Esophagus mucosa (tissue), 1 donor: Measurements from ENCODE around the gene SKAP1. TPM values are rescaled to one million over a fixed set of nuclear protein-coding genes. Genes with fewer than 3 reads are reported as not detected.
A peak's percentile ranks its signal among the peaks of the same experiment; 100 is the strongest.
"Not testable (repeated sequence)": the region's sequence is repeated elsewhere in the genome, so short reads cannot be mapped to it uniquely, and the experiment has no call there.

Experiments
- ATAC-seq: fragments of 200-7000 bp; cut with Tn5 transposase; one replicate; pipeline ENCODE4 v1.9.1; 2020
- total RNA-seq: library from RNA; stranded (reverse); gene quantifications from one replicate; pipeline ENCODE4 v1.2.4, GENCODE V29; 2023
- donor health status: DM: yes; HTN: yes; CAD: no.

SKAP1 gene
- total RNA-seq, 1 donor from 2014 or later, result 0.68 TPM

DNA sequence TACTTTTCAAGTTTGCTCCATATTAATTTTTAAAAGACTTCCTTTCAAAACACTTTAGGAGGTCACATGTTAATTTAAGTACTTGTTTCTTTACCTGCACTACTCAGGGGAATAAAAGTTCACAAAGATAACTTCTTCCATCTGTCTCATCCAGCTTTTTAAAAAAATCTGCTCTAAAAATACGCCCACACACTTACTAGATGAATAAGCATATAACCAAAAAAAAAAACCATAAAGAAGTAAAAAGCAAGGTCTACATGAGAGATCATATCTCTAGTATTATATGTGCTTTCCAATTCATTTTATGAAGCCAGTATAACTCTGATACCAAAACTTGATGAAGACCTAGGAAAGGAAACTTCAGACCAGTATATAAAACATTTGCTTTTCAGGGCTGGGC lies 17.2 kb downstream of the SKAP1 start:
- ATAC-seq, result no peak

DNA sequence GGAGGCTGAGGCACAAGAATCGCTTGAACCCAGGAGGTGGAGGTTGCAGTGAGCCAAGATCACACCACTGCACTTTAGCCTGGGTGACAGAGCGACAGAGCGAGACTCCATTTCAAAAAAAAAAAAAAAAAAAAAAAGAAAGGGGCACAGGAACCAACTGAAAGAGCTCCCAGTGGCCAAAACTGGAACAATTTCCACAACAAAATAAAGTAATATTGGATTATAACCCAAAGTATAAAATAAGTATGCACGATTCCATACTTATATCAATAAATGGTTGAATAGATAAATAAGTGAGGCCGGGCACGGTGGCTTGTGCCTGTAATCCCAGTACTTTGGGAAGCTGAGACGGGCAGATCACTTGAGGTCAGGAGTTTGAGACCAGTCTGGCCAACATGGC lies 19.2 kb downstream of the SKAP1 start:
- ATAC-seq, result not testable (repeated sequence)

DNA sequence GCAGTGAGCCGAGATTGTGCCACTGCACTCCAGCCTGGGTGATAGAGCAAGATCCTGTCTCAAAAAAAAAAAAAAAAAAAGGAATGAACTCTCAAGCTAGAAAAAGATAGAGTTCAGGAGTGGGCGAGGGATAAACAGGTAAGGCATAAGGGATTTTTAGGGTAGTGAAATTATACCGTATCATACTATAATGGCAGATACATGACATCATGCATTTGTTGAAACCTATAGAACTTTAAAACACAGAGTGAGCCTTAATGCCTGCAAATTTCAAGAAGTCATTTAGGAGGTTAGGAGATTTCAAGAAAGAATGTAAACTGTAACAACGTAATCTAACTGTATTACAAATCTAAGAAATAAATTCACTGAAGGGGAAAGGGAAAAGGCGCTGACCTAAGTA lies 20.4 kb downstream of the SKAP1 start:
- ATAC-seq, result no peak

DNA sequence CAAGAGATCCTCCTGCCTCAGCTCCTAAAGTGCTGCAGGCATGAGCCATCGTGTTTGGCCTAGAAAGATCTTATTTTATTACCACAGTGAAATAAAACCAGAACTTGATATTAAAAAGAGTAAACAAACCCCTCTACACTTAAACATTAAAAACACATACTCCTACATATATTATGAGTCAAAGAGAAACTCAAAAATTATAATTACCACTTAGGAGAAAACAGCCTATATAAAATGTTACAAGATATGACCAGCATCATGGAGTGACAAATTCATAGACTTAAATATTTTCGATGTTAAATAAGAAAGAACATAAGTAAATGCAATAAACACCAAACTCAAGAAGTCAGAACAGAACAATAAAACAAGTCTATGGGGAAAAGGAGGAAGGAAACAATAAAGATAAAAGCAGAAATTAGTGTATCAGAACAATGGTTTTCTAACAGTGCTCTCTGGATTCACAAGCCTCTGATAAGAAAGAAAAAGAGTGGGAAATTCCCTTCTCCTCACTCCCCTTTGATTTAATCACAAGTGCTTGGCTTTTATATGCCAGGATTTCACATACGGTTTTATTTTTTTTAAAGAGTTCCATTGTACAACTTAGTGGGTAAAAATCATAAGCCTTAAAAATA lies 23.0 kb downstream of the SKAP1 start:
- ATAC-seq, result no peak

DNA sequence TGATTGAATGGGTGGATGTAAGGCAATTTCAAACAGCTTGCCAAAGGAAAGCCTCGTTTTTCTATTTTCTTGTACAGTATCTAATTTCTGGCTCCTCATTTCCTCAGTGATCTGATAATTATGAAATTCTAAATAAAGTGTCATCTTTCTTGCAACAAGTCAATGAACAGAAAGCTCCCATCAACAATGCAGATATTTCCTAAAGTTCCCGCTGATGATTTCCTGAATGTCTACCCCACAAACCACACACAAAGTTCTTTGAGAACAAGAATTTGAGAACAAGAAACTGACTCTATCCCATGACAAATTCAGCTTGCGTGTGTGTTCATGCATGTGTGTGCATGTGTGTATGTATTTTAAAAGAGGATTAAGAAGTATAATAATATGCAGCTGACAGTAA lies 35.2 kb downstream of the SKAP1 start:
- ATAC-seq, result no peak

DNA sequence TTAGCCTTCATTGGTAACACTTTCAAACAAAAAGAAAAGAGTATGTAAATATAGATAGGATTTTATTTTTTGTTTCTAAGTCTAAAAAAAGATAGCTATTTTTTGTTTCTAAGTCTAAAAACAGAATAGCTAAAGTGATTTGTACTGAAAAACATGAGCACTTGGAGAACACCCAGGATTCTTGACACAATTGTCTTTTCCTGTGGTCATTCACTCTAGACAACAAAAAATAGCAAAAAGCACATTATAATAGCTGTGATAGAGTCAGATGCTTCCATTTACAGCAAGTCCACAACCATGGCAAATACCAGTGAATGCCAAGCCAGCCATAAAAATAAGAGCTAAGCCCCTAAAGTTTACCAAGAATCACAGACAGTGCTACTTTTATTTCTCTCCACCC lies 36.7 kb downstream of the SKAP1 start:
- no peak for ATAC-seq

DNA sequence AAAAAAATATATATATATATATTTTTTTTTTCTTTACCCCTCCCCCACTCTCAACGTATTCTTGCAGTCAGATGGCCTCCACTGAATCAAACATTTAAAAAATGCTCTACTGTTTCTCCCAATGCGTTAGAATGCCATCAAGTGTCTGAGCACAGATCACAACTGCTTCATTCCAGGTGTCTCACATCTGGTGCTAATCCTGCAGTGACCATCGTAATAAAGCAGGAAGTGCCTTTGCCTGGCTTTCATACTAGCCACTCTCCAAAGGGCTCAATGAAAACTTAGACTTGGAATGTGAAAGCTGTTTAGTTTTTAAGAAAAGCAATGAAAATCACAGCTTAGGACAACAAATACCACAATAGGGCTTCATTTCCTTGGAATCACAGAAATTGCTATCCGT lies 37.2 kb downstream of the SKAP1 start:
- no peak for ATAC-seq

DNA sequence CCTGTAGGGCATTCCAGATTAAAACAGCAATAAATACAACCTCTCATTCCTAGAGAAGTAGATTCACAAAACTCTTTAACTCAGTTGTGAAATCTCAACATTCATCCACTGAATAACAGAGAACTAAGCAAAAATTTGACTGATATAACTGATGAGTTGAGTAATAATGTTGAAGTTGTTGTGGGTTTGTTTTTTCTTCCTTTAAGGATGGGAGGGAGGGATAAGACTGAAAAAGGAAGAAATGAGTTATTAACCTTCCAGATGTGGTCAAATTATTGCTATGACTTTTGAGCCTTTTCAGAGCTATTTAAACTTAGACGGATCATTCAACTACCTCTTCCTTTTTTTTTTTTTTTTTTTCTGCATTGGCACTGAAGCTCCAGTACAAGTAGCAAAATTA lies 38.6 kb downstream of the SKAP1 start:
- no peak for ATAC-seq

DNA sequence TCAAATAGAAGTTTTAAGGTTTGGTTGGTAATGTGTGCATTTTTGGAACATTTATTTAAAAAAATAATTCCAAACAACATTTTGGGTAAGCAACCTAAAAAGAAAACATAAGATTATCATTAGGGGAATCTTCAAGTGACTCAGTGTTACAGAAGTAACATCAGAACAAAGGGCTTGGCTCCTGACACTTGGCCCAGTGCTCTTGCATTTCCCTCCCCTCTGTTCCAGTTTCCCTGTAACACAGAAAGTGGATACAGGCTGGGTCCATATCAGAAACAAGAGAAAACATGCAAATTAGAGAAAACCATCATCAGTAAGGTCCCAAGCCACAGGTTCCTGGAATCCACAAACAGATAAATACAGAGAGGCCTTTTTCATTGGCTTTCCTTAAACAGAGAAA lies 40.1 kb downstream of the SKAP1 start:
- no peak for ATAC-seq

DNA sequence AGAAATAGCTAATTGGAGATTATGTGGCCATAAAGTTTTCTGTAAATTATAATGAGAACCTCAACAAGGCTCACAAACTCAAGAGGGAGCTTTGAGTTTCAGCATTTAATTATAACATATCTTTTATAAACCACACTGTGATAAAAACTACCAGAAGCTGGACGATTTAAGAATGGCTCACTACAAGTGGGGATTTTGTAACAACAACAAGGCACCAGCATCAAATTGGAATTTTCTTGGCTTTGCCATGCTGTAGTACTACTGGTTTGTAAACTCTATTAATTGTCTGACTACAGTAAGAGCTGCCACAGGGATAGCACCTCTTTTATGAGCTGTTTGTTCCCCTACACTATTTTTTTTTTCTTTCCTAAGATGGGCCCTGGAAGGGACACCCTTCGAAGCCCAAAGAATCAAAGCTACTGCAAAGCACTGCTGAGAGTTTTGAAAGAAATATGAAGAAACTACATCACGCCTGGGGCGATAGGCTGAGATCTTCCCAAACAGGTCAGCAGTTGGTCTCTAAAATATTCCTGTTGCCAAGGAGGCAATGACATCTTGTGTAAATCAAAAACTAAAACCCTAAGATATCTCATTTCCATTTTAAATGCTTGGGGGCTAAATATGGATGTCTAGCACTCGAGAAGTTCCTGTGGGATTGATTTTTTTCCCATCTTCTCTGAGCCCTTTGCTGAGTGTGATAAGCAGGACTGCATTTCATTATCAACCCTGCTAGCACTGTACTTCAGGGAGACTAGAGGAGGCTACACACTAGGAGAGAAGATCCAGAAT lies 40.9 kb downstream of the SKAP1 start:
- no peak for ATAC-seq

DNA sequence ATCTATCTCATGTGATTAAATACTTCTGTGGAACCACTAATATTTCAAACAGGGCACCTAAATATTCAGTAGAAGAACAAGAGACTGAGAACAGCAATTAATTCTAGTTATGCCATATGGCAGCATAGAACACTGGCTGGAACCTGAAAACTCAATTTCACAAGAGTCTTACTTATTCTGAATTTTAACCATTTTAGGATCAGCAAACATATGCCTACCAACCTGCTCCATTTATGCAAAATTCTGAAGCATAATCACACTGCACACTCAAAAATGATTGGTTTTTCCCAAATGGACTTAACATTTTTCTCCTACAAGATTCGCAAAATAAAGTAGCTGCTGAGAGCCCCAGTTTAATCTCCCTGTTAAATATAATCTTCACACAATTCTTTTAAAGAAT lies 43.2 kb downstream of the SKAP1 start:
- ATAC-seq, result no peak

DNA sequence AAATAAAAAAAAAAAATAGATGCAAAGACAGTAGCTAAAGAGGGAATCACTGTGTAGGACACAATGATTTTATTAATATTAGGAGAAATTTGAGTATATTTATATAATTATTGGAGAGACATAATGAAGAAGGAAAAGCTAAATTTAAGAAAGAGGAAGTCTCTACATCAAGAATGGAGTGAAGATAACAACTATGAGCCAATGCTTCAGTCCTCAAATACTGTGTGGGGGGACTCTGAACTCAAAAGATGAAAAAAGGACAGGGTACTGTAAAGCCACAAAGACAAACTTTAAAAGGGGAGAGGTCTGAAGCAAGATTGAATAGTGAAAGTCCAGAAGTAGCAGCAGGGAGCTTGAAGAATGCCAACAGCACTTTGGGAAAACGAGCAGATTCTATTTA lies 44.7 kb downstream of the SKAP1 start:
- ATAC-seq, result no peak

DNA sequence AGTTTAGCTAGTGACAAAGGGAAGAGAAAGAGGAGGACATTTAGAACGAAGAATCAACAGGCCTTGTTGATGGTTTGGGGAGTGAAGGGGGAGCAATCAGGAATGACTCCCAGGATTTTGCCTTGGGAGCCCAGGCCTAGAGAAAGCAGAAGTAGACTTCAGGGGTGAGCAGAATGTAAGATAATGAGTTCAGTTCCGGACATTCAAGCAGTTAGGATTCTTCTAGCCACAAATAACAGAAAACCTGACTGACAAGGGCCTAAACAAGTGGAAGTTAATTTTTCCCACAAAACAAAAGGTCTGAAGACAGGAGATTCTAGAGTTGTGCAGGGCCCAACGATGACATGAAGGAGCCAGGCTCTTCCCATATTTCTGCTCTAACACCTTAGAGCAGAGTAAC lies 45.9 kb downstream of the SKAP1 start:
- no peak for ATAC-seq

DNA sequence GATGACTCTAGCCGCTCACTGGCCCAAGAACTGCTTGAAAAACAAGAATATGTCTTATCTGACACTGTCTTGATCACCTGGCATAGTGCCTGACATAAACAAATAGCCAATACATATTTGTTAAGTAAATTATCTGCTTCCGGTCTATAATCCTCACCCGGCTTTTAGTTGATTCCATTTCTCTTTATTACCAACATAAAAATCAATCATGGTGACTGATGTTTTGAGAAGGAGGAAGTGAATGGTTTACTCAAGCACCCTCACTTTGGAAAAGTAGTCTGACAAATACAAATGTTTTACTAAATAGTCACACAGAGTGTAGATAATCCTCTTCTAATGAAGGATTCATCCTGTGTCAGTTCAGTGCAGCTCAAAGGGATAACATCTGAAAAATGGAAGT lies 47.0 kb downstream of the SKAP1 start:
- no peak for ATAC-seq

DNA sequence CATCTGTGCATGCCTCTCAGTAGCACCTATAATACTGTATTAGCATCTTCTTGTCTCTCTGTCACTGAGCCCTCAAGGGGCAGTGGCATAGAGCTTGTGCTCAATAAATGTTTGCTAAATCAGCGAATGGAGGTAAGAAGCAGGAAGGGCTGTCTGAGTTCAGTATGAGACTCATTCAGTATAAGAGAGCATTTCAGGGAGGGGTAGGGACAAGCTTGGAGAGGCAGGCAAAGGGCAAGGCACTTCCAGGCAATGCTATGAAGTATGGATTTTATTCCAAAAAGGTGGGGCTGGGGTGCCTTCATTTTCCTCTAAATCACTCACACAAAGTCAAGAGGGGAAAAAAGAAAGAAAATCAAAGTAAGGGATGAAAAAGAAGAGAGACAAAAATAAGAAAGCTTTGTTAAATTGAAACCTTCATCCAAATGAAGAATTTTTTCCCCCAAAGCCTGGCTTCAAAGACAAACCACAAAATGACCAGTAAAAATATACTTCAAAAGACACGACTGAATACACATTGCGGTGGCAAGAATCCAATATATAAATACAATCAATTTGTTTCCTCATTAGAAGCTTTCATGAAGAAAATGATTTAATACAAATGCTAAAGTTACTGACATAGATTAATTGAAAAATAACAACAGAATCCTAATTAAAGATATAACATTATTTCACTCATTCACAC lies 51.2 kb downstream of the SKAP1 start:
- ATAC-seq, result no peak

DNA sequence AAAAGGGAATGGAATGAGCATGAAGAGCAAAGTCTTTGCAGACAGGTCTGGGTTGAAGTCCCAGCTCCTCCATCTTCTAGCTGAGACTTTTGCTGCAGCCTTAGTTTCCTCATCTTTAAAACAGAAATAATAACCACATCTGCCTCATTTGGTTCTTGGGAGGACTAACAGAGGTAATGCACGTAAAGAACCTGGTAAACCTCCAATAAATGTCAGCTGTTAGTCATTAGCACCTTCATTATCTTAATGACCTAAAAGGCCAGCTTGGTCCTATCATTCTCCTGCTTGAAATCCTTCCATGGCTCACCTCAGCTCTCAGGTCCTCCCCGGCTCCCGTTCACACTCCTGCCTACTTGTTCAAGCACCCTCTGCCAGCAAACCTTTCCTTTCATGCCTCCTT lies 51.8 kb downstream of the SKAP1 start:
- ATAC-seq, result no peak

DNA sequence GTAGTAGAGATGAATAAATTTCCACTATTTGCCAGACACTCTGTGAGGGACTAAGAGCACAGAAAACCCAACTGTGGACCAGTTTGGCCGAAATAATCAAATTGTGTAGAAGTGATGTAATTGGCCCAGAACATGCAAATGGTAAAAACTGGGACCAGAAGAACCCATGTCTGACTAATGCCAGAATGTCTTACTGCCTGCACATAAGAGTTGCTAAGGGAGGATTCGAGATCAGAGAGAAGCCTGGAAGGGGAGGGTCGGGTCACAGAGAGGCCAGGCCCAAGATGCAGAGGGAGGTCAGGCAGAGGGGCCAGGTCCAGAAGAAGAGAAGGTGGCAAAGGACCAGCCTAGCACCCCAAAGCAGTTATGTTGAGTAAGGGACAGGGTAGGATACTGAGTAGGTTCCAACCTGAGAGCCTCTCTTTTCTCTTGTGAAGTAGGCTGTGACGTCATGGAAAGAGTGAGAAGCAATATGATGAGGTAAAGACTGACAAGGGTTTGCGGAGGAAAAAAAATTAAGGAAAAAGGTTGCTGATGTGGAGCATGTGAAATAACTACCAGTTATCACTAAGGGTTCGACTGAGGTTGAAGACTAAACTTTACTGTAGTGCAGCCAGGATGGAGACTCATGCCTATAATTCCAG lies 53.2 kb downstream of the SKAP1 start:
- ATAC-seq, result no peak

DNA sequence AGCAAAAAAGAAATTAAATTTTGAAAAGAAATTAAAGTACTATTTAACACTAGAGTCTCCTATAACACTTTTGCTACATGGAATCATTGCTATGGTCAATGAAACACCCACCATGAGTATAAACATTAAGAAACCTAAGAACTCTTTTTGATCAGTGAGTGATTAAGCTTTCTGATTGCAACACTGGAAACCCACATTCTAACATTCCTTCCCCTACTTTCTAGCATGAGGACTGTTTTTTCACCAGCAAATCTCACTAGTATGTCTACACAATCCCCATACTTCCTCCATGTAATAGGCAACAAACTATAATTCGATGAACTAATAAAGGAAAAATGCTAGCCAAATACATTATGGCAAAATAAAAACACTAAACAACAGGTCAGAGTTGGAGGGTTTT lies 54.7 kb downstream of the SKAP1 start:
- no peak for ATAC-seq

DNA sequence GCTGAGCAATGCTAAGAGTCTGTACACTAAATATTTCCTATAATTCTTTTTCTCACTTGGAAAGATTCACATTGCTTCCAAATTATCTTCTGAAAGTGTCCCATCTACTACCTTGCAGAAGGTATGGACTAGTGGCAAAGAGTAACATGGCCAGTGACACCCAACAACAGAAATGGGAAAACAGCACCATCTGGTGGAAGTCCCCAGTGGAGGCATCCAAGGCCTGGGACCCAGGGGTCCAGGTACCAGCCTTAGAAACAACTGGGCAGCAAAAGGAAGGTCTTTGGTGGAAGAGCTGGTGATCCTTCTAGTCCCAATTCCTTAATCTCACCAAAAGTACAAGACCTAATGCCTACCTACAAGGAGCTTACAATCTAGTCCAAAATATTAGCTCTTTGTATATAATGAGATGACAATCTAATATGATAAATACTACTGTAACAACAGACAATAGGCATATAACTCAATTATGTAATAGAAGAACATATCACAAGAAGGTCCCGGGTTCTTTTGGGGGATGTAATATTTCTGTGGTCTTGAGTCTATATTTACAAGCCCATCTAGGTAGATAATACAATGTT lies 55.3 kb downstream of the SKAP1 start:
- peak; percentile 65 for ATAC-seq

DNA sequence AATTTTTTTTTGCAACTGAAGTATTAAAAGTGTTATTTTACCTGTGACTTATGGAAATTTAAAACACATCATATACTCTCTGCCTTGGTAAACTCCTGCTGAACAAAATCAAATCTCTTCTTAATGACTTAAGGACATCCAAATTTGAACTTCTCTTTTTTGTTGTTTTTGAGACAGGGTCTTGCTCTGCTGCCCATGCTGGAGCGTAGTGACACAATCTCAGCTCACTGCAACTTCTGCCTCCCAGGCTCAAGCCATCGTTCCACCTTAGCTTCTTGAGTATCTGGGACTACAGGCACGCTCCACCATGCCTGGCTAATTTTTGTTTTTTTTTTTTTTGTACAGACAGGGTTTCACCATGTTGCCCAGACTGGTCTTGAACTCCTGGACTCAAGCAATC lies 56.1 kb downstream of the SKAP1 start:
- ATAC-seq, result no peak

DNA sequence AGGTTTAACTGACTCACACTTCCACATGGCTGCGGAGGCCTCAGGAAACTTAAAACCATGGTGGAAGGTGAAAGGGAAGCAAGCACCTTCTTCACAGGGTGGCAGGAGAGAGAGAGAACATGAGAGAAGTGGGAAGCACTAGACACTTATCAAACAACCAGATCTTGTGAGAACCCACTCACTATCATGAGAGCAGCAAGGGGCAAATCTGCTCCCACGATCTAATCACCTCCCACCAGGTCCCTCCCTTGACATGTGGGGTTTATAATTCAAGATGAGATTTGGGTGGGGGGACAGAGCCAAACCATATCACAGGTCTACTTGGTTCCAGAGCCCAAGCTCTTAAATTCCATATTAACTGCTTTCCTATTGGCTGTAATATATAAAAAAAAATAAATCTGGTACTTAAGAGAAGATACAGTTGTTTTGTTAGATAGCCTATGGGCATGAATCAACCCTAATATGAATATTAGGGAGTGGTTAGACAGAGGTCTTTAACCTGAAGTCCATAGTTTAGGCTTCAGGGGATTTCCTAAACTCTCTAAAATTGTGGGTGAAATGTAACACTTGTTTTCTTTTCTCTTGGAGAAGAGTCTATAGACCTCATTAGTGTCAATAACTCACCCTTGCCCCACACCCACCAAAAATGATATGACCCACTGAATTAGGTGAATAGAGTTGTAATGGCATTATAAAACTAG lies 56.7 kb downstream of the SKAP1 start:
- ATAC-seq, result no peak

DNA sequence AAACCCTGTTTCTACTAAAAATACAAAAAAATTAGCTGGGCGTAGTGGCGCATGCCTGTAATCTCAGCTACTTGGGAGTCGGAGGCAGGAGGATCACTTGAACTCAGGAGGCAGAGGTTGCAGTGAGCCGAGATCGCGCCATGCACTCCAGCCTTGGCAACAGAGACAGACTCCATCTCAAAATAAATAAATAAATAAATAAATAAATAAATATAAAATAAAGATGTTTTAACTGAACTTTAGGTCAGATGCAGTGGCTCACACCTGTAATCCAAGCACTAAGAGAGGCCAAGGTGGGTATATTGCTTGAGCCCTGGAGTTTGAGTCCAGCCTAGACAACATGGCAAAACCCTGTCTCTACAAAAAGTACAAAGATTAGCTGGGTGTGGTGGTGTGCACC lies 61.0 kb downstream of the SKAP1 start:
- not testable (repeated sequence) for ATAC-seq
